Aorta (tissue), 5 donors: ENCODE results near the gene OR9Q1. TPM values are rescaled to one million over a fixed set of nuclear protein-coding genes. Genes with fewer than 3 reads are reported as not detected.

Experiments used
- ATAC-seq: fragments of 200-7000 bp; cut with Tn5 transposase; one replicate; pipeline ENCODE4 v1.9.1; 2022; ENCODE audit warnings: moderate library complexity; ENCODE audit not compliant: low FRiP score
- DNase-seq, 2 donors: peaks; one replicate each; pipeline ENCODE4 v3.0.0-alpha.2; 2020
- H3K27ac ChIP-seq, 2 donors: one replicate each; pipeline ENCODE4 v1.5.1; 2013; ENCODE audit warnings: low read length in 2 of 2, mild to moderate bottlenecking in 2 of 2, moderate library complexity in 2 of 2, control low read depth in 1 of 2, inconsistent platforms in 1 of 2, low read depth in 1 of 2
- H3K27me3 ChIP-seq, 2 donors: one replicate each; pipeline ENCODE4 v1.6.1; 2013; ENCODE audit warnings: control low read depth in 1 of 2, low read length in 1 of 2, mild to moderate bottlenecking in 1 of 2, moderate library complexity in 1 of 2; ENCODE audit not compliant: insufficient read depth in 2 of 2, control insufficient read depth in 1 of 2
- H3K36me3 ChIP-seq, 2 donors: one replicate each; pipeline ENCODE4 v1.6.1; 2013; ENCODE audit warnings: control low read depth in 1 of 2, low read length in 1 of 2, mild to moderate bottlenecking in 1 of 2; ENCODE audit not compliant: insufficient read depth in 2 of 2, control insufficient read depth in 1 of 2
- H3K4me1 ChIP-seq, 2 donors: one replicate each; pipeline ENCODE4 v1.6.1; 2013; ENCODE audit warnings: low read length in 2 of 2, control low read depth in 1 of 2, mild to moderate bottlenecking in 1 of 2, moderate library complexity in 1 of 2; ENCODE audit not compliant: insufficient read depth in 2 of 2, control insufficient read depth in 1 of 2
- H3K4me3 ChIP-seq, 2 donors: one replicate each; pipeline ENCODE4 v1.5.1; 2013; ENCODE audit warnings: low read length in 2 of 2, control low read depth in 1 of 2, mild to moderate bottlenecking in 1 of 2
- H3K9me3 ChIP-seq: one replicate; pipeline ENCODE4 v1.6.1; 2013; ENCODE audit warnings: mild to moderate bottlenecking, low read length; ENCODE audit not compliant: control insufficient read depth
- WGBS, 2 donors: extraction: QIAGEN DNeasy Blood & Tissue Kit; methylation state at CpG; one replicate each; pipeline ENCODE4 v1.1.7; 2013; 5-methylcytosine and 5-hydroxymethylcytosine counted together
- intact Hi-C, 2 donors: fragments of 100-400 bp; cut with DNase I; formaldehyde crosslinking; loops; one replicate each; pipeline versions ENCODE4 v1.14.2 to v1.15.0; 2022
- polyA plus RNA-seq, 2 donors: library from polyadenylated mRNA; stranded (reverse); fragments of 200-250 nt; gene quantifications; one replicate each; pipeline ENCODE4 v1.2.3, GENCODE V29; 2013
- total RNA-seq, 2 donors: library from RNA; stranded (reverse); fragmentation: NEBNext Ultra II Directional; extraction: Animal tissue kit (Norgen Biotek cat#: 25700); gene quantifications; one replicate each; pipeline ENCODE4 v1.2.1, GENCODE V29; 2021
- donor health status: healthy with polysubstance abuse.
- donor health status: Bipolar disorder and iron deficiency.
- donor health status: DM: no; HTN: no; CAD: no.
- donor health status: DM: no; HTN: no; CAD: no.
- donor health status: DM: yes; HTN: yes; CAD: no.

OR9Q1 gene
- total and polyA plus RNA-seq, 4 donors = not detected

DNA sequence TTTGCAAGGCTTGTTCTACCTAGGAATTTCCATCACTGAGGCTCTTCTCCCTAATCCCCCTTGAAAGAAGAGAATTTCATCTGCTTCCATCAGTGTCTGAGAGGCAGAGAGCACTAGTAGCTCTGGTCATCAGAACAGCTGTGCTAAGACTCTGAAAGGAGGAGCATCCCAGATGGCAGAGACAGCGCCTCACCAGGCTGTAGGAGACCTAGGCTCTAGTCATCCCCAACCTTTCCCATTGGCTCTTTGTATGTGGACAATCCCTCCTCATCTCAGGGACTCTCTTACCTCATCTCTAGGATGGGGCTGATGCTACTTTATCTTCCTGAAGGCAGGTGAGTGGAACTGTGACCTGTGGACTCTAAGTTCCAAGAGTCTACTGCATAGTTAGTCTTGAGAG lies 110.5 kb downstream of the OR9Q1 start:
- peaks cover 2% of the 10 kb centered on the region for H3K9me3 ChIP-seq
- H3K36me3 ChIP-seq = no peaks in the 10 kb centered on the region
- no peak overlapping the region for H3K4me3 ChIP-seq
- H3K27me3 ChIP-seq = peaks cover 0 to 1% of the 10 kb centered on the region in 2 donors
- H3K4me1 ChIP-seq = no peaks in the 10 kb centered on the region
- ATAC-seq (no peak), DNase-seq (no peak)
- intact Hi-C loops = no loop called here
- WGBS, 2 donors = 82 to 92% methylated on average over 1 of the region's 1 CpG
- H3K27ac ChIP-seq = no peak overlapping the region

GRCh38 chr11:58135171-58135570 lies 111.5 kb downstream of the OR9Q1 start:
- 76 to 84% methylated on average over 1 of the region's 1 CpG for WGBS, 2 donors

DNA sequence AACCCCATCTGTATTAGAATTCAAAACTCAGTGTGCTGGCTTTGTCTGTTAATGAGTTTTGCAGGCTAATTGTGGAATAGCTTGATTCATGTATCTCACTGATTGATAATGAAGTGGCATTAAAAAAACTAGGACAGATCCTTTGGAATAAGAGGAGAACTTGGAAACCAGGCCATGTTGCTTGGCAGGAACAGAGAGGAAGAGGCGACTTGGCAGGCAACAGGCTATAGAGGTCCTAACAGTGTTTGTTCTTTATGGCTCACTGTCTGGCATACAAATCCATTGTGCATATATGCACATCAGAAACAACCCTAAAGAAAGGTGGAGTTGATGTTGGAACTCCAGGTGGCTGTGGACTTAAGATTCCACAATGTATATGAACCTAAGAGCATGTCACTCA lies 119.1 kb downstream of the OR9Q1 start:
- Histone ChIP-seq H3K27ac (no peak overlapping the region), H3K4me1 (no peaks in the 10 kb centered on the region), H3K9me3 (no peaks in the 10 kb centered on the region), H3K36me3 (no peaks in the 10 kb centered on the region), H3K27me3 (no peaks in the 10 kb centered on the region), H3K4me3 (no peak overlapping the region)
- intact Hi-C loops = no loop called here
- no peak for ATAC-seq
- WGBS, 2 donors = 77 to 97% methylated on average over 1 of the region's 1 CpG
- no peak for DNase-seq

More at GRCh38 chr11:58135171-58135570, 111.5 kb downstream of the OR9Q1 start:
- Histone ChIP-seq H3K27me3 (no peaks in the 10 kb centered on the region), H3K36me3 (no peaks in the 10 kb centered on the region), H3K4me1 (no peaks in the 10 kb centered on the region), H3K4me3 (no peak overlapping the region), H3K9me3 (peaks cover 2% of the 10 kb centered on the region), H3K27ac (no peak overlapping the region)
- DNase-seq (no peak), ATAC-seq (no peak)
- intact Hi-C loops = no loop called here

DNA sequence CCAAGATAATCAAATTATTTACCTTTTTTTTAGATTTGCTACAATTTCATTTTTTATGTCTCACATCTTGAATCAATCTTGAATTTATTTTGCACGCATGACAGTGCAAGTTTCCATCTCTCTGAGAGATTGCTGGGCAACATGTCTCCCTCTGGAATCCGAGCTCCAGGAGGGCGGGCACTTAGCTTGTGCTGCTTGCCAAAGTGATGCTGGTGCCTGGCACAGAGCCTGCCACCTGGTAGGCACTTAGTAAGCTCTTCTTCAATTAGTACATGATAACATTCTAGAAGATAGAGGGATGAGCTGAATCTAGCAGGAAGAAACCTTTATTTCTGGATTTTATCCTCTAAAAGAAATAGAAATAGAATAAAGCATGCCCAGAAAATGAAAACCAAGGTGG lies 129.1 kb downstream of the OR9Q1 start:
- DNase-seq = no peak
- peaks cover 2% of the 10 kb centered on the region for H3K9me3 ChIP-seq
- intact Hi-C loops = no loop called here
- no peaks in the 10 kb centered on the region for H3K4me1 ChIP-seq
- no peaks in the 10 kb centered on the region for H3K27me3 ChIP-seq
- 73 to 74% methylated on average over 3 of the region's 3 CpGs for WGBS, 2 donors
- ATAC-seq = no peak
- no peak overlapping the region for H3K4me3 ChIP-seq
- H3K27ac ChIP-seq = no peak overlapping the region
- no peaks in the 10 kb centered on the region for H3K36me3 ChIP-seq

GRCh38 chr11:58164389-58164788 lies 140.7 kb downstream of the OR9Q1 start:
- Histone ChIP-seq H3K27me3 (no peaks in the 10 kb centered on the region), H3K4me1 (no peaks in the 10 kb centered on the region), H3K36me3 (no peaks in the 10 kb centered on the region), H3K4me3 (no peak overlapping the region), H3K27ac (no peak overlapping the region), H3K9me3 (peaks cover 2% of the 10 kb centered on the region)
- no peak for ATAC-seq
- intact Hi-C loops = no loop called here
- 68 to 72% methylated on average over 4 of the region's 4 CpGs for WGBS, 2 donors
- no peak for DNase-seq

DNA sequence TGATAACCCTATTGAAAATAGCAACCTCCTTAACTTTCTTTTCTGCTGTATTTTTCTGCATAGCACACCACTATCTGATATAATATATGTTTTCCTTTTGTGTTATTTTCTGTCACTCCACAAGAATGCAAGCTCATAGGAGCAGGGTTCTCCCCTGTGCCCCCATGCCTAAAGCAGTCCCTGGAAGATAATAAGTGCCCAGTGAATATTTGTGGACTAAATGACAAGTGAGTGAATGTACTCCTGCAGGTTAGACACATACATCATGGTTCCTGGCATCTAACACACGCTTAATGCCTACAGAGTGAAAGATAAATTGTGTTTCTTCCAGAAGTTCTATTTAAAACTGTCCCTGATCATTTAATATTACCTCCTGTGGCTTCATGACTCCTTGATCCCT lies 141.3 kb downstream of the OR9Q1 start:
- DNase-seq (no peak), ATAC-seq (no peak)
- intact Hi-C loops = no loop called here
- WGBS, 2 donors = 5 to 20% methylated on average over 1 of the region's 1 CpG
- Histone ChIP-seq H3K36me3 (no peaks in the 10 kb centered on the region), H3K27me3 (no peaks in the 10 kb centered on the region), H3K9me3 (no peaks in the 10 kb centered on the region), H3K27ac (no peak overlapping the region), H3K4me3 (no peak overlapping the region), H3K4me1 (no peaks in the 10 kb centered on the region)

GRCh38 chr11:58165504-58166106 lies 141.9 kb downstream of the OR9Q1 start:
- DNase-seq (no peak), ATAC-seq (no peak)
- intact Hi-C loops = no loop called here
- 49 to 58% methylated on average over 7 of the region's 7 CpGs for WGBS, 2 donors
- no peaks in the 10 kb centered on the region for H3K9me3 ChIP-seq
- H3K27ac ChIP-seq = no peak overlapping the region
- H3K27me3 ChIP-seq = no peaks in the 10 kb centered on the region
- H3K4me1 ChIP-seq = no peaks in the 10 kb centered on the region
- H3K4me3 ChIP-seq = no peak overlapping the region
- H3K36me3 ChIP-seq = no peaks in the 10 kb centered on the region

DNA sequence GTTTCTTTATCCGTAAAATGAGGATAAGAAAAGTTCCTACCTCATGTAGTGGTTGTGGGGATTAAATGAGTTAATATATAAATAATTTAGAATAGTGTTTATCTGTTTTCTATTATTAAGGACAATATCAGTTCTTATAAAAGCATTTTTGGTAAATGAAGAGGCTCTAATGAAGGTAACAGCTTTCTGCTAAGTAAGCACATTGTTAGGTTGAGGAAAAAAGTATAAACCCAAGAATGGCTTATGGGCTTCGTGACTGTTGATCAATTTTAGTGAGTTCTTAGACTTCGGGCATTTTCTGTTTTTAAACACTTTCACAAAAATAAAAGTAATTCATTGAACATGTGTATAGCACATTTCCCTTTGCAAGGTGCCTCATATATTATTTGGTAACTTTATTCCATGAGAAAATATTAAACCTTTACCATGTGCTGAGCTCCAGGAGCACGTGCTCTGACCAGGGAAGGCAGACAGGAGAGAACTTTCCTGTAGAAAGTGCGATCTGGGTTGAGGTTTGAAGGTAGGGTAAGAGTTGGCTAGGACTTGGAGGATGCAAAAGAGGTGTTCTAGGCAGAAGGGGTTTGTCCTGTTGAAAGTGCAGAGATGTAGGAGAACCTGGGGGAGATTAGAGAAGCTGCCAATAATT lies 153.9 kb downstream of the OR9Q1 start:
- Histone ChIP-seq H3K4me3 (no peak overlapping the region), H3K4me1 (no peaks in the 10 kb centered on the region), H3K27me3 (peaks cover 0 to 5% of the 10 kb centered on the region in 2 donors), H3K27ac (no peak overlapping the region), H3K9me3 (no peaks in the 10 kb centered on the region), H3K36me3 (no peaks in the 10 kb centered on the region)
- ATAC-seq = no peak
- intact Hi-C loops = no loop called here
- no peak for DNase-seq
- WGBS, 2 donors = 73 to 77% methylated on average over 5 of the region's 5 CpGs

DNA sequence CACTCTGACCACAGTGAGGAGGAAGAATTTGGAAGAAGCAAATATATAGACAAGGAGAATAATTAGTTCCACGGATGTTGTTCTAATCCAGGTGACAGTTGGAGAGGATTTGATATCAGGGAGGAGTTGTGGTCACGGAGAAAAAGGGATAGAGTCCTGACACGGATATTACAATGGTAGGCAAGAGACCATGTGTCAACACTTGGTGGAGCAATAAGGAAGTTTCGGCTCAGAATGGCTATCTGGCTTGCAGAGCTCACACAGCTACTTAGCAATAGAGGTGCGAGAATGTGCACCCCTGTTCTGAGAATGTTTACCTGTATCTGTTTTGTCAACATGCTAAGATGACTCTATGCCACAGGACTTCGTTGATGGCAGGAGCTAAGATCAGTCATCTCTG lies 154.8 kb downstream of the OR9Q1 start:
- no peak for DNase-seq
- ATAC-seq = no peak
- intact Hi-C loops = no loop called here
- no peak overlapping the region for H3K4me3 ChIP-seq
- no peaks in the 10 kb centered on the region for H3K4me1 ChIP-seq
- H3K27ac ChIP-seq = no peak overlapping the region
- H3K27me3 ChIP-seq = peaks cover 0 to 5% of the 10 kb centered on the region in 2 donors
- WGBS, 2 donors = 78 to 79% methylated on average over 6 of the region's 6 CpGs
- H3K36me3 ChIP-seq = no peaks in the 10 kb centered on the region
- no peaks in the 10 kb centered on the region for H3K9me3 ChIP-seq
